Cardiac muscle cell (in vitro differentiated cells and primary cell): ENCODE measurements around the gene MYEOV. TPM values are rescaled to one million over a fixed set of nuclear protein-coding genes. Genes with fewer than 3 reads are reported as not detected.

ENCODE experiments used
- DNase-seq, 2 donors: peaks; one replicate each; pipeline versions ENCODE4 v3.0.0 to v3.0.0-alpha.2; 2010 to 2017; ENCODE audit warnings: low read depth in 1 of 2, low spot score in 1 of 2
- H3K27ac ChIP-seq: fragments of 200-600 bp; sonication (generic); 2 replicates; pipeline ENCODE4 v1.5.1; 2016
- H3K27me3 ChIP-seq: fragments of 200-600 bp; sonication (generic); 2 replicates; pipeline ENCODE4 v1.6.0; 2016; ENCODE audit warnings: control low read depth
- H3K36me3 ChIP-seq: fragments of 200-600 bp; sonication (generic); 2 replicates; pipeline ENCODE4 v1.5.1; 2016; ENCODE audit warnings: control low read depth
- H3K4me1 ChIP-seq: fragments of 200-600 bp; sonication (generic); 2 replicates; pipeline ENCODE4 v1.8.1; 2017; ENCODE audit warnings: low read depth, mild to moderate bottlenecking, mixed run types
- H3K4me3 ChIP-seq: fragments of 200-600 bp; sonication (generic); 2 replicates; pipeline ENCODE4 v1.5.1; 2016; ENCODE audit warnings: mild to moderate bottlenecking
- H3K9me3 ChIP-seq: fragments of 200-600 bp; sonication (generic); 2 replicates; pipeline ENCODE4 v1.5.1; 2017; ENCODE audit warnings: low read depth, mild to moderate bottlenecking, control low read depth
- CTCF ChIP-seq: IDR thresholded peaks from 2 replicates; pipeline ENCODE4 v1.5.1; 2012; ENCODE audit warnings: low read depth, mild to moderate bottlenecking, low read length
- polyA plus RNA-seq: library from polyadenylated mRNA; unstranded; fragments of >200 nt; fragmentation: Nextera tagmentation; extraction: Ambion mirVana; gene quantifications from 2 replicates; pipeline ENCODE4 v1.2.1, GENCODE V29; 2016
- total RNA-seq: library from RNA; depleted of rRNA; stranded (reverse); fragments of >200 nt; gene quantifications from 2 replicates; pipeline ENCODE4 v1.2.3, GENCODE V29; 2016

The MYEOV gene
- total and polyA plus RNA-seq, 2 experiments from 2014 or later = 0.51 TPM; not detected in 1

GRCh38 chr11:69316956-69317355 lies 23.0 kb downstream of the MYEOV start:
- Histone ChIP-seq H3K4me3 (no peak overlapping the region), H3K9me3 (no peaks in the 10 kb centered on the region), H3K27ac (no peak overlapping the region), H3K27me3 (no peaks in the 10 kb centered on the region), H3K36me3 (no peaks in the 10 kb centered on the region), H3K4me1 (no peaks in the 10 kb centered on the region)
- DNase-seq = peak in 1 of 2 donors; percentile 23
- no peak for TF ChIP-seq CTCF

- H3K4me1 ChIP-seq = no peaks in the 10 kb centered on the region
Measured at GRCh38 chr11:69317401-69318092, 23.6 kb downstream of the MYEOV start.

GRCh38 chr11:69318093-69318420 lies 24.1 kb downstream of the MYEOV start:
- H3K4me3 ChIP-seq = no peak overlapping the region
- no peaks in the 10 kb centered on the region for H3K4me1 ChIP-seq
- no peaks in the 10 kb centered on the region for H3K36me3 ChIP-seq
- no peaks in the 10 kb centered on the region for H3K27me3 ChIP-seq
- H3K9me3 ChIP-seq = no peaks in the 10 kb centered on the region
- no peak for DNase-seq
- H3K27ac ChIP-seq = no peak overlapping the region
- no peak for TF ChIP-seq CTCF

More at GRCh38 chr11:69317401-69318092, 23.6 kb downstream of the MYEOV start:
- H3K4me3 ChIP-seq = no peak overlapping the region
- H3K27me3 ChIP-seq = no peaks in the 10 kb centered on the region
- no peak for TF ChIP-seq CTCF
- no peaks in the 10 kb centered on the region for H3K9me3 ChIP-seq
- no peak overlapping the region for H3K27ac ChIP-seq
- H3K36me3 ChIP-seq = no peaks in the 10 kb centered on the region
- DNase-seq = peak in 1 of 2 donors; percentile 52

GRCh38 chr11:69319255-69320106 lies 25.5 kb downstream of the MYEOV start:
- DNase-seq = no peak
- no peaks in the 10 kb centered on the region for H3K9me3 ChIP-seq
- H3K27me3 ChIP-seq = no peaks in the 10 kb centered on the region
- no peaks in the 10 kb centered on the region for H3K36me3 ChIP-seq
- H3K4me1 ChIP-seq = no peaks in the 10 kb centered on the region
- no peak overlapping the region for H3K4me3 ChIP-seq
- TF ChIP-seq CTCF = no peak
- H3K27ac ChIP-seq = no peak overlapping the region

GRCh38 chr11:69320326-69320725 lies 26.4 kb downstream of the MYEOV start:
- H3K27ac ChIP-seq = no peak overlapping the region
- no peaks in the 10 kb centered on the region for H3K36me3 ChIP-seq
- H3K4me1 ChIP-seq = no peaks in the 10 kb centered on the region
- no peak for DNase-seq
- no peaks in the 10 kb centered on the region for H3K9me3 ChIP-seq
- H3K27me3 ChIP-seq = no peaks in the 10 kb centered on the region
- no peak overlapping the region for H3K4me3 ChIP-seq
- TF ChIP-seq CTCF = no peak
